GM10847 (cell line): Measurements from ENCODE around the gene C1QTNF6.

Source experiments
- POLR2A ChIP-seq: IDR thresholded peaks from 2 replicates; pipeline ENCODE4 v1.6.1; 2011; ENCODE audit not compliant: insufficient read length; ENCODE audit errors: extremely low read depth

Gene C1QTNF6

GRCh38 chr22:37204045-37204655 lies 16.1 kb upstream of the C1QTNF6 start:
- no peak for TF ChIP-seq POLR2A

GRCh38 chr22:37203354-37204044 lies 15.5 kb upstream of the C1QTNF6 start:
- TF ChIP-seq POLR2A, result no peak

- TF ChIP-seq POLR2A, result no peak
Measured at GRCh38 chr22:37202716-37203115, 14.7 kb upstream of the C1QTNF6 start.

GRCh38 chr22:37202001-37202555 lies 14.0 kb upstream of the C1QTNF6 start:
- no peak for TF ChIP-seq POLR2A

GRCh38 chr22:37199760-37200108 lies 11.7 kb upstream of the C1QTNF6 start:
- TF ChIP-seq POLR2A, result no peak

GRCh38 chr22:37199103-37199759 lies 11.2 kb upstream of the C1QTNF6 start:
- TF ChIP-seq POLR2A, result peak; percentile 92

- no peak for TF ChIP-seq POLR2A
Measured at GRCh38 chr22:37198258-37199102, 10.4 kb upstream of the C1QTNF6 start.

GRCh38 chr22:37197451-37198257 lies 9.6 kb upstream of the C1QTNF6 start:
- no peak for TF ChIP-seq POLR2A

GRCh38 chr22:37196539-37197450 lies 8.7 kb upstream of the C1QTNF6 start:
- no peak for TF ChIP-seq POLR2A

- TF ChIP-seq POLR2A, result no peak
Measured at GRCh38 chr22:37195921-37196320, 7.9 kb upstream of the C1QTNF6 start.

- TF ChIP-seq POLR2A, result no peak
Measured at GRCh38 chr22:37194750-37195149, 6.7 kb upstream of the C1QTNF6 start.

GRCh38 chr22:37193629-37194191 lies 5.7 kb upstream of the C1QTNF6 start:
- no peak for TF ChIP-seq POLR2A

- TF ChIP-seq POLR2A, result no peak
Measured at GRCh38 chr22:37192741-37193140, 4.7 kb upstream of the C1QTNF6 start.
